Neural cell (in vitro differentiated cells): ENCODE data around the gene NDUFS2. TPM values are rescaled to one million over a fixed set of nuclear protein-coding genes. Genes with fewer than 3 reads are reported as not detected.

ENCODE experiments used
- H2AFZ ChIP-seq: fragments of 200-600, 300-800 bp; sonication (generic), shearing (Covaris generic); 2 replicates; pipeline ENCODE4 v1.6.0; 2014; ENCODE audit warnings: low read depth, mild to moderate bottlenecking, antibody characterized with exemption, low read length, moderate library complexity
- H3F3A ChIP-seq: fragments of 200-600 bp; shearing (Covaris generic); 2 replicates; pipeline ENCODE4 v1.6.1; 2016; ENCODE audit warnings: mild to moderate bottlenecking, moderate library complexity, mixed read lengths, antibody characterized with exemption, low read length; ENCODE audit not compliant: insufficient read depth, poor library complexity, severe bottlenecking
- H3K27ac ChIP-seq: fragments of 200-600, 300-800 bp; sonication (generic), shearing (Covaris generic); 2 replicates; pipeline ENCODE4 v1.5.1; 2014; ENCODE audit warnings: mild to moderate bottlenecking, low read length, moderate library complexity
- H3K27me3 ChIP-seq: fragments of 300-800, 200-600 bp; sonication (generic), shearing (Covaris generic); 2 replicates; pipeline ENCODE4 v1.6.0; 2014; ENCODE audit warnings: mild to moderate bottlenecking, low read depth, low read length, moderate library complexity; ENCODE audit not compliant: insufficient read depth
- H3K36me3 ChIP-seq: fragments of 300-800, 200-600 bp; sonication (generic), shearing (Covaris generic); 2 replicates; pipeline ENCODE4 v1.5.1; 2014; ENCODE audit warnings: mild to moderate bottlenecking, antibody characterized with exemption, low read length, moderate library complexity; ENCODE audit not compliant: insufficient read depth
- H3K4me2 ChIP-seq: fragments of 300-800, 200-600 bp; sonication (generic), shearing (Covaris generic); 2 replicates; pipeline ENCODE4 v1.6.0; 2014; ENCODE audit warnings: mild to moderate bottlenecking, low read length
- H3K4me3 ChIP-seq: fragments of 300-800, 200-600 bp; sonication (generic), shearing (Covaris generic); 2 replicates; pipeline ENCODE4 v1.5.1; 2014; ENCODE audit warnings: mild to moderate bottlenecking, low read length, moderate library complexity
- H3K79me2 ChIP-seq: fragments of 200-600 bp; shearing (Covaris generic); replicated peaks from 2 replicates; pipeline ENCODE4 v1.6.0; 2014; ENCODE audit warnings: mild to moderate bottlenecking, low read length, moderate library complexity; ENCODE audit not compliant: insufficient read depth
- H3K9ac ChIP-seq: fragments of 300-800, 200-600 bp; sonication (generic), shearing (Covaris generic); 2 replicates; pipeline ENCODE4 v1.6.1; 2016; ENCODE audit warnings: mild to moderate bottlenecking, low read length, mixed read lengths
- H3K9me2 ChIP-seq: fragments of 200-600 bp; shearing (Covaris generic); 2 replicates; pipeline ENCODE4 v1.6.1; 2016; ENCODE audit warnings: mild to moderate bottlenecking, low read length, mixed read lengths; ENCODE audit not compliant: insufficient read depth
- H3K9me3 ChIP-seq: fragments of 200-600, 300-800 bp; sonication (generic), shearing (Covaris generic); 2 replicates; pipeline ENCODE4 v1.6.1; 2016; ENCODE audit warnings: mild to moderate bottlenecking, mixed run types, low read length, moderate library complexity, mixed read lengths
- H4K20me1 ChIP-seq: fragments of 200-600 bp; shearing (Covaris generic); 2 replicates; pipeline ENCODE4 v1.6.1; 2016; ENCODE audit warnings: mild to moderate bottlenecking, mixed run types; ENCODE audit not compliant: insufficient read depth
- CTCF ChIP-seq: fragments of 450-650 bp; IDR thresholded peaks from 2 replicates; pipeline ENCODE4 v1.5.1; 2014; ENCODE audit warnings: antibody characterized with exemption, mild to moderate bottlenecking, moderate library complexity; ENCODE audit not compliant: poor library complexity, severe bottlenecking
- EP300 ChIP-seq: fragments of 450-650 bp; conservative IDR thresholded peaks from 2 replicates; pipeline ENCODE4 v1.6.1; 2014; ENCODE audit warnings: antibody characterized with exemption, mild to moderate bottlenecking, moderate library complexity; ENCODE audit not compliant: poor library complexity, severe bottlenecking
- EZH2 ChIP-seq: fragments of 200-600, 300-800 bp; shearing (Covaris generic), sonication (generic); IDR thresholded peaks from 2 replicates; pipeline ENCODE4 v1.6.1; 2014; ENCODE audit warnings: antibody characterized with exemption, low read length, borderline replicate concordance, mild to moderate bottlenecking; ENCODE audit not compliant: insufficient read depth, poor library complexity, severe bottlenecking
- MXI1 ChIP-seq: fragments of 450-650 bp; conservative IDR thresholded peaks from 2 replicates; pipeline ENCODE4 v1.6.1; 2014; ENCODE audit warnings: antibody characterized with exemption, mild to moderate bottlenecking; ENCODE audit not compliant: poor library complexity, severe bottlenecking
- POLR2AphosphoS5 ChIP-seq: IDR thresholded peaks from 2 replicates; pipeline ENCODE4 v1.6.1; 2012
- RAD21 ChIP-seq: fragments of 450-650 bp; conservative IDR thresholded peaks from 2 replicates; pipeline ENCODE4 v1.6.1; 2014; ENCODE audit warnings: antibody characterized with exemption, mild to moderate bottlenecking, moderate library complexity
- REST ChIP-seq: IDR thresholded peaks from 2 replicates; pipeline ENCODE4 v1.6.1; 2012; ENCODE audit warnings: borderline replicate concordance
- SMC3 ChIP-seq: fragments of 450-650 bp; conservative IDR thresholded peaks from 2 replicates; pipeline ENCODE4 v1.6.1; 2014; ENCODE audit warnings: antibody characterized with exemption, mild to moderate bottlenecking, moderate library complexity; ENCODE audit not compliant: poor library complexity
- TAF1 ChIP-seq: IDR thresholded peaks from 2 replicates; pipeline ENCODE4 v1.6.1; 2012; ENCODE audit warnings: low read depth
- polyA plus RNA-seq: library from polyadenylated mRNA; depleted of rRNA; stranded (reverse); fragments of >200 nt; gene quantifications from 2 replicates; pipeline ENCODE4 v1.2.3, GENCODE V29; 2014

Gene NDUFS2
- polyA plus RNA-seq, 1 donor from 2014 or later = 166 TPM

- H3K9me3 ChIP-seq = no peaks in the 10 kb centered on the region
Observed at GRCh38 chr1:161250829-161251228, 48.7 kb downstream of the NDUFS2 start.

GRCh38 chr1:161251579-161251978, 49.4 kb downstream of the NDUFS2 start:
- H3K9me2 ChIP-seq = no peaks in the 10 kb centered on the region
- TF ChIP-seq CTCF (no peak), EZH2 (no peak), POLR2AphosphoS5 (no peak), REST (no peak), SMC3 (no peak), MXI1 (no peak), TAF1 (no peak)

More at GRCh38 chr1:161250829-161251228, 48.7 kb downstream of the NDUFS2 start:
- H3K27me3 ChIP-seq = no peaks in the 10 kb centered on the region
- no peaks in the 10 kb centered on the region for H3K9me2 ChIP-seq
- no peaks in the 10 kb centered on the region for H3K36me3 ChIP-seq
- no peaks in the 10 kb centered on the region for H3K79me2 ChIP-seq
- no peak overlapping the region for H3K4me2 ChIP-seq
- TF ChIP-seq RAD21 (no peak), EP300 (no peak), MXI1 (no peak), SMC3 (no peak), TAF1 (no peak), CTCF (no peak), EZH2 (no peak), POLR2AphosphoS5 (no peak), REST (no peak)
- H3F3A ChIP-seq = no peaks in the 10 kb centered on the region
- H3K27ac ChIP-seq = no peak overlapping the region
- H4K20me1 ChIP-seq = no peaks in the 10 kb centered on the region
- no peak overlapping the region for H2AFZ ChIP-seq
- no peak overlapping the region for H3K4me3 ChIP-seq
- H3K9ac ChIP-seq = no peak overlapping the region

More at GRCh38 chr1:161251579-161251978, 49.4 kb downstream of the NDUFS2 start:
- Histone ChIP-seq H3K9me3 (no peaks in the 10 kb centered on the region), H3K4me2 (no peak overlapping the region), H3F3A (no peaks in the 10 kb centered on the region), H3K4me3 (no peak overlapping the region), H4K20me1 (no peaks in the 10 kb centered on the region), H3K36me3 (no peaks in the 10 kb centered on the region), H3K27me3 (no peaks in the 10 kb centered on the region), H3K9ac (no peak overlapping the region), H3K79me2 (no peaks in the 10 kb centered on the region), H2AFZ (no peak overlapping the region), H3K27ac (no peak overlapping the region)
